22Rv1 (cell line): ENCODE results near the gene ITGAE.

Experiments used
- H3K27ac ChIP-seq: fragments of 450-650 bp; 2 replicates; pipeline ENCODE4 v1.5.1; 2017
- CTCF ChIP-seq: fragments of 450-650 bp; IDR thresholded peaks from 2 replicates; pipeline ENCODE4 v1.5.1; 2017; ENCODE audit warnings: mild to moderate bottlenecking
- ZFX ChIP-seq: fragments of 450-650 bp; IDR thresholded peaks from 2 replicates; pipeline ENCODE4 v1.6.1; 2017; ENCODE audit warnings: antibody characterized with exemption, borderline replicate concordance

ITGAE gene

GRCh38 chr17:3843935-3844516 lies 43.0 kb upstream of the ITGAE start:
- 0 out of 2 replicates have a peak overlapping the region, but pooled peaks have one; percentile 60 for H3K27ac ChIP-seq
- TF ChIP-seq CTCF, result peak; percentile 91
- TF ChIP-seq ZFX, result no peak

- no peak for TF ChIP-seq ZFX
- no peak for TF ChIP-seq CTCF
- peak overlapping the region; percentile 42; the same call in 1 of the 2 replicates for H3K27ac ChIP-seq
Measured at GRCh38 chr17:3838206-3838605, 37.2 kb upstream of the ITGAE start.

GRCh38 chr17:3836551-3836950 lies 35.6 kb upstream of the ITGAE start:
- TF ChIP-seq ZFX (no peak), CTCF (no peak)
- no peak overlapping the region for H3K27ac ChIP-seq

GRCh38 chr17:3835410-3836229 lies 34.6 kb upstream of the ITGAE start:
- no peak overlapping the region for H3K27ac ChIP-seq
- TF ChIP-seq ZFX (no peak), CTCF (no peak)

GRCh38 chr17:3834811-3835210 lies 33.8 kb upstream of the ITGAE start:
- TF ChIP-seq ZFX (no peak), CTCF (no peak)
- H3K27ac ChIP-seq, result no peak overlapping the region

GRCh38 chr17:3828852-3829232 lies 27.9 kb upstream of the ITGAE start:
- TF ChIP-seq CTCF (no peak), ZFX (no peak)
- no peak overlapping the region for H3K27ac ChIP-seq
